ENCODE data around the gene AHCYL1.

DNA sequence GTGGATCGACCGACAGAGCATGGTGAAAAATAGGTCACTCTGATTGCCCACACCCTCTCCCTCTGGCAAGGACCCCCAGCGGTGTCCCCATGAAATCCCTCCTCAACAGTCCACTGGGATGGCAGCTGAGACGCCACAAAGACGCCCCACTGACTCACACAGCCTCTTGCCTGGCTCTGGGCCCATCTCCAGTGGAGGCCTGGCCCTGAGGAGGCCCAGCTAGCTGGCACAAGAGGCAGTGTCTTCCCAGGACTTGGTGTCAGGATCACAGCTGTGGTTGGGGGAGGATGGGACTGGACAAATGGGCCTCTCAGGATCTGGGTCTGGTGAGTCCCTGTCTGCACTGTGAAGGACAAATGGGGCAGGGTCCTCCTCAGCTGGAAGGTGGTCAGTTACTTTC is 81.3 kb downstream of the AHCYL1 start:
- TF ChIP-seq POLR2AphosphoS5 (IDR thresholded peaks at IDR 0.05): no peak
- TF ChIP-seq, protein P1, sequence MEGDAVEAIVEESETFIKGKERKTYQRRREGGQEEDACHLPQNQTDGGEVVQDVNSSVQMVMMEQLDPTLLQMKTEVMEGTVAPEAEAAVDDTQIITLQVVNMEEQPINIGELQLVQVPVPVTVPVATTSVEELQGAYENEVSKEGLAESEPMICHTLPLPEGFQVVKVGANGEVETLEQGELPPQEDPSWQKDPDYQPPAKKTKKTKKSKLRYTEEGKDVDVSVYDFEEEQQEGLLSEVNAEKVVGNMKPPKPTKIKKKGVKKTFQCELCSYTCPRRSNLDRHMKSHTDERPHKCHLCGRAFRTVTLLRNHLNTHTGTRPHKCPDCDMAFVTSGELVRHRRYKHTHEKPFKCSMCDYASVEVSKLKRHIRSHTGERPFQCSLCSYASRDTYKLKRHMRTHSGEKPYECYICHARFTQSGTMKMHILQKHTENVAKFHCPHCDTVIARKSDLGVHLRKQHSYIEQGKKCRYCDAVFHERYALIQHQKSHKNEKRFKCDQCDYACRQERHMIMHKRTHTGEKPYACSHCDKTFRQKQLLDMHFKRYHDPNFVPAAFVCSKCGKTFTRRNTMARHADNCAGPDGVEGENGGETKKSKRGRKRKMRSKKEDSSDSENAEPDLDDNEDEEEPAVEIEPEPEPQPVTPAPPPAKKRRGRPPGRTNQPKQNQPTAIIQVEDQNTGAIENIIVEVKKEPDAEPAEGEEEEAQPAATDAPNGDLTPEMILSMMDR (IDR thresholded peaks at IDR 0.05): no peak
- no peak for TF ChIP-seq POLR2A (IDR thresholded peaks at IDR 0.05)
- TF ChIP-seq EP300 (IDR thresholded peaks at IDR 0.05): no peak

Measured in sigmoid colon (tissue), 4 donors.